Measurements from ENCODE around the gene ZNF91. TPM values are rescaled to one million over a fixed set of nuclear protein-coding genes. Genes with fewer than 3 reads are reported as not detected.
A peak's percentile ranks its signal among the peaks of the same experiment; 100 is the strongest.

ZNF91 gene
- total and polyA plus RNA-seq, 8 donors: 8.5 to 38.7 (median 28.1) TPM

DNA sequence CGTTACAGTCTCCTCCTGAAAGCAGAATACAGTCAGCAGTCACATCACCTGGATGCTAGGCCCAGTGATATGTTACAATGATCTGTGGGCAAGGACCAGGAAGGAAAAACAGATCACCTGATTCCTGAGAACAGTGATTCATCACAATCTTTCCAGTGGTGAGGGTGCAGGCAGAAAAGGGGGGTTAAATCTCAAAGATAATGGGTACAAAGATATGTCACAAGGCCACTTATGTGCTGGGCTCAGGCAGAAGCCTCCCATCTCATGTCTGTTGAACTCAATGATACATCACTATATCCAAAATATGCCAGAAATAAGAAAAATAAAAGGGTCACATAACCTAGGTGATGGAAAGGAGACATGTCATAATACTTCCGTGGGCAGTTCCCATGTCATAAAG is 10.8 kb upstream of the ZNF91 start:
- Histone ChIP-seq H3K9me3 (no peaks in the 10 kb centered on the region), H3K4me1 (peaks cover 0 to 7% (median 0%) of the 10 kb centered on the region in 3 donors), H3K27ac (no peak overlapping the region), H3K36me3 (no peaks in the 10 kb centered on the region), H3K4me3 (no peak overlapping the region), H3K27me3 (no peaks in the 10 kb centered on the region)
- no peak for DNase-seq
- FAIRE-seq: no peak
- TF ChIP-seq, protein P1, sequence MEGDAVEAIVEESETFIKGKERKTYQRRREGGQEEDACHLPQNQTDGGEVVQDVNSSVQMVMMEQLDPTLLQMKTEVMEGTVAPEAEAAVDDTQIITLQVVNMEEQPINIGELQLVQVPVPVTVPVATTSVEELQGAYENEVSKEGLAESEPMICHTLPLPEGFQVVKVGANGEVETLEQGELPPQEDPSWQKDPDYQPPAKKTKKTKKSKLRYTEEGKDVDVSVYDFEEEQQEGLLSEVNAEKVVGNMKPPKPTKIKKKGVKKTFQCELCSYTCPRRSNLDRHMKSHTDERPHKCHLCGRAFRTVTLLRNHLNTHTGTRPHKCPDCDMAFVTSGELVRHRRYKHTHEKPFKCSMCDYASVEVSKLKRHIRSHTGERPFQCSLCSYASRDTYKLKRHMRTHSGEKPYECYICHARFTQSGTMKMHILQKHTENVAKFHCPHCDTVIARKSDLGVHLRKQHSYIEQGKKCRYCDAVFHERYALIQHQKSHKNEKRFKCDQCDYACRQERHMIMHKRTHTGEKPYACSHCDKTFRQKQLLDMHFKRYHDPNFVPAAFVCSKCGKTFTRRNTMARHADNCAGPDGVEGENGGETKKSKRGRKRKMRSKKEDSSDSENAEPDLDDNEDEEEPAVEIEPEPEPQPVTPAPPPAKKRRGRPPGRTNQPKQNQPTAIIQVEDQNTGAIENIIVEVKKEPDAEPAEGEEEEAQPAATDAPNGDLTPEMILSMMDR (IDR thresholded peaks at IDR 0.05): no peak
- no peak for ATAC-seq
- intact Hi-C loops (cut with DNase I): no loop called here
- WGBS, 2 donors: 83 to 89% methylated on average over 2 of the region's 2 CpGs

DNA sequence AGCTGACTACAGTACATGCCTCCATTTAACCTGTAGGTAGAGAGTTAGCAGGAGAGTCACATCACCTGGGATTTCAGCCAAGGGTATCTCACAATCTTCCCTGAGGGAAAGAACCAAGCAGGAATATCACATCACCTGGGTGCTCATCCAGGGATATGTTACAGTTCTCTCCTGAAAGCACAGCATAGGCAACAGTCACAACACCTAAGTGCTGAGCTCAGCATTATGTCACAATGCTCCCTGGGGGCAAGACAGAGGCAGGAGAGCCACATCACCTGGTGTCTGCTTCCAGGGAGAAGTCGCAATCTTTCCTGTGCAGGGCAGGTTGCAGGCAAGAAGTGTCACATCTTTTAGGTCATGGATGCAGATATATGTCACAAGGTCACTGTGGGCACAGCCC is 9.4 kb upstream of the ZNF91 start:
- 98 to 100% methylated on average over 1 of the region's 1 CpG for WGBS, 2 donors
- Histone ChIP-seq H3K36me3 (no peaks in the 10 kb centered on the region), H3K4me1 (peaks cover 0 to 7% (median 0%) of the 10 kb centered on the region in 3 donors), H3K9me3 (no peaks in the 10 kb centered on the region), H3K4me3 (no peak overlapping the region), H3K27me3 (no peaks in the 10 kb centered on the region), H3K27ac (no peak overlapping the region)
- TF ChIP-seq, protein P1 (IDR thresholded peaks at IDR 0.05): no peak
- intact Hi-C loops (cut with DNase I): no loop called here
- no peak for ATAC-seq
- no peak for FAIRE-seq
- no peak for DNase-seq

DNA sequence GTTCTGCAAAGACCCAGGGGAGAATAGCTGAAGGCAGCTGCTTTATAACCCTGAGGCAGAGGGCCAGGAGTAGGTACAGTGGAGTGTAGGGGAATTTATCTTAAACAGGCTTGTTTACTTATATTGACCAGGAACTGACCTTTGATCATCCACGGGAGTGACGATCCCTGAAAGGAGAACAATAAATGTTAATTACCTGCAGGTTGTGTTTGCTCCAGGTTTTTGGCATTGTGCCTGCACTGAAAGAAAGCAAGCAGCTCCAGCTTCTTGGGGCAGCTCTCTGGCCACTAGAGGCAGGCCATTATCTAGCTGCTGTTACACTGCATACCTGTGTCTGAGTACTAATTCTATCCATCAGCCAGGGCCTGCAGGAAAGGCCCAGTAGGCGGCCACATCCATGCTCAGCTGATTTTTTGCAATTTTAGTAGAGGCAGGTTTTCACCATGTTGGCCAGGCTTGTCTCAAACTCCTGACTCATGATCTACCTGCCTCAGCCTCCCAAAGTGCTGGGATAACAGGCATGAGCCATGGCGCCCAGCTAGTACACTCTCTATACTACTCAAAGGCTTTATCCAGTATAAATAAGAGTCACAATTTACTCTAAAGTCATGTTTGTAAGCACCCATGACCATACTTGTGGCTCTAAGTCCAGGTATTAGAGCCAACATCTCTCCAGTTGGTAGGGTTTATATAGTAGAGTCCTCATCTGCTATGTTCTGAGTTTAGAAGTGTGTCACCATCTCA is 8.5 kb upstream of the ZNF91 start:
- DNase-seq: peak in 4 of 6 donors; percentile 41 to 71 (median 60)
- no peaks in the 10 kb centered on the region for H3K36me3 ChIP-seq
- FAIRE-seq: peak; percentile 13
- TF ChIP-seq, protein P1 (IDR thresholded peaks at IDR 0.05): peak in 3 of 4 donors; percentile 23 to 45 (median 33)
- ATAC-seq: peak; percentile 75 to 85 (median 76)
- intact Hi-C loops (cut with DNase I): no loop called here
- H3K4me1 ChIP-seq: peaks cover 0 to 7% (median 0%) of the 10 kb centered on the region in 3 donors
- WGBS, 2 donors: 38 to 42% methylated on average over 4 of the region's 4 CpGs
- peak overlapping the region in 2 of 4 donors; percentile 15 to 60 for H3K27ac ChIP-seq
- H3K4me3 ChIP-seq: no peak overlapping the region
- H3K9me3 ChIP-seq: no peaks in the 10 kb centered on the region
- no peaks in the 10 kb centered on the region for H3K27me3 ChIP-seq

- DNase-seq: no peak
- Histone ChIP-seq H3K4me1 (peaks cover 0 to 7% (median 0%) of the 10 kb centered on the region in 3 donors), H3K27ac (peak overlapping the region in 2 of 4 donors; percentile 15 to 60), H3K9me3 (no peaks in the 10 kb centered on the region), H3K36me3 (no peaks in the 10 kb centered on the region), H3K4me3 (no peak overlapping the region), H3K27me3 (no peaks in the 10 kb centered on the region)
- WGBS, 2 donors: 24 to 30% methylated on average over 3 of the region's 3 CpGs
- TF ChIP-seq, protein P1 (IDR thresholded peaks at IDR 0.05): no peak
- FAIRE-seq: no peak
- intact Hi-C loops (cut with DNase I): no loop called here
- ATAC-seq: peak; percentile 57 to 76 (median 68)
Measured at GRCh38 chr19:23403052-23403451, 7.8 kb upstream of the ZNF91 start.

- 96 to 97% methylated on average over 2 of the region's 2 CpGs for WGBS, 2 donors
- Histone ChIP-seq H3K36me3 (no peaks in the 10 kb centered on the region), H3K9me3 (no peaks in the 10 kb centered on the region), H3K27ac (no peak overlapping the region), H3K27me3 (no peaks in the 10 kb centered on the region), H3K4me3 (no peak overlapping the region), H3K4me1 (peaks cover 0 to 7% (median 0%) of the 10 kb centered on the region in 3 donors)
- ATAC-seq: no peak
- TF ChIP-seq, protein P1 (IDR thresholded peaks at IDR 0.05): no peak
- no peak for DNase-seq
- intact Hi-C loops (cut with DNase I): no loop called here
- no peak for FAIRE-seq
Measured at GRCh38 chr19:23402388-23402787, 7.1 kb upstream of the ZNF91 start.

All from pancreas (tissue), 10 donors.